Activated CD4-positive, alpha-beta memory T cell treated with anti-CD3 and anti-CD28 coated beads for 36 hours (primary cell): ENCODE measurements around the gene GPR153. TPM values are rescaled to one million over a fixed set of nuclear protein-coding genes. Genes with fewer than 3 reads are reported as not detected.
A peak's percentile ranks its signal among the peaks of the same experiment; 100 is the strongest.
"Not testable (repeated sequence)": the region's sequence is repeated elsewhere in the genome, so short reads cannot be mapped to it uniquely, and the experiment has no call there.

ENCODE experiments used
- CTCF ChIA-PET: fragments of 350-600 bp; sonication (Branson Sonifier 250); formaldehyde crosslinking; loops from one replicate; lab custom pipeline; 2021; ENCODE audit warnings: antibody characterized with exemption, inconsistent platforms; lab: Charles Lee
- POLR2A ChIA-PET: fragments of 350-600 bp; sonication (Branson Sonifier 250); formaldehyde crosslinking; loops from one replicate; lab custom pipeline; 2021; ENCODE audit warnings: antibody characterized with exemption; lab: Charles Lee
- DNase-seq: peaks from one replicate; pipeline ENCODE4 v3.0.0-alpha.2; 2020
- H3K27ac Mint-ChIP-seq: one replicate; pipeline ENCODE4 v1.8.0; 2021; ENCODE audit warnings: mixed read lengths
- H3K27me3 Mint-ChIP-seq: one replicate; pipeline ENCODE4 v1.8.0; 2021; ENCODE audit warnings: mixed read lengths
- H3K36me3 Mint-ChIP-seq: one replicate; pipeline ENCODE4 v1.8.0; 2021; ENCODE audit warnings: mixed read lengths
- H3K4me1 Mint-ChIP-seq: one replicate; pipeline ENCODE4 v1.8.0; 2021; ENCODE audit warnings: low read depth, mixed read lengths
- H3K4me3 Mint-ChIP-seq: one replicate; pipeline ENCODE4 v1.8.0; 2021; ENCODE audit warnings: mild to moderate bottlenecking, mixed read lengths
- H3K9me3 Mint-ChIP-seq: one replicate; pipeline ENCODE4 v1.8.0; 2021; ENCODE audit warnings: mixed read lengths
- intact Hi-C: fragments of 100-400 bp; cut with micrococcal nuclease; formaldehyde crosslinking; loops from one replicate; pipeline ENCODE4 v1.15.1; 2023
- total RNA-seq, 2 experiments: library from RNA; stranded (reverse); gene quantifications; one replicate each; pipeline ENCODE4 v1.2.3, GENCODE V29; 2021

The GPR153 gene
- under 1 TPM; 0.17 to 0.26 TPM for total RNA-seq

DNA sequence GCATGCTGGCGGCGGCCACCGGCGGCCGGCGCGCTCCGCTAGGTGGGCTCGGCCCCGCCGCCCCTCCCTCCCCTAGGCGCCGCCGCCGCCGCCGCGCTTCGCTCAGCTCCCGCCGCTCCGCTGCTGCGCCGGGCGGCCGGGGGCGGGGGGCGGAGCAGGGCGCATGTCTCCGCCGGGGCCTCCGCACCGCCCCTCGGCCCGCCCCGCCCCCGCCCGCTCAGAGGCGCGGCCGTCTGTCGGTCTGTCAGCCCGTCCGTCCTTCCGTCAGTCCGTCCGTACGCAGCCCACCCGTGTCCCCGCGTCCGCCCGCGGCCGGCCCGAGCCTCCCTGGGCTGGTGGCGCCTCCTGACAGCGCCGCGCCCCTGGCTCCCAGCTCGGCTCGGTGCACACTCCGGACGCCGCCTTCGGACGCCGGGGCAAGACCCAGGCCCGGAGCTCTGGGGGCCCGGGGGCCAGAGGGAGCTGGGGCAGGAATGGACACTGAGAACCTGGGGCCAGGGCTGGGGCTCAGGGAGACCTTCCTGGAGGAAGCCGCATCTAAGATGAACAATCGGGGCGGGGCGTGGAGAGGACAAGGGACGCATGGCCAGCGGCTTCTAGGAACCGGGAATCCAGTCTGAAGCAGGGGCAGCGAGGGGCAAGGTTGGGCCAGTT is at the start of gene GPR153:
Gene GPR153 (minus strand): TSS at position 138 of the 654 bp plus-strand sequence. CDS start 6,193 bp downstream, outside the sequence.
- Mint-ChIP-seq H3K4me3 (peak within 1 kb of the TSS; percentile 35), H3K9me3 (no peaks in the 10 kb centered on the region), H3K36me3 (no peaks in the 10 kb centered on the region), H3K27me3 (peaks cover 17% of the 10 kb centered on the region), H3K4me1 (peaks cover 6% of the 10 kb centered on the region), H3K27ac (no peak within 1 kb of the TSS)
- CTCF ChIA-PET, result interaction anchor here (0.6 to 1.3 kb wide), 2 partner anchors 15 to 23 kb away, joined by 3 read pairs; no protein-coding TSS in a partner anchor
- POLR2A ChIA-PET, result no interaction called here
- peak; percentile 47 for DNase-seq
- intact Hi-C loops, result no loop called here

- H3K4me1 Mint-ChIP-seq, result no peaks in the 10 kb centered on the region
- H3K9me3 Mint-ChIP-seq, result no peaks in the 10 kb centered on the region
- DNase-seq, result no peak
- no peaks in the 10 kb centered on the region for H3K27me3 Mint-ChIP-seq
- H3K27ac Mint-ChIP-seq, result no peak overlapping the region
- H3K4me3 Mint-ChIP-seq, result no peak overlapping the region
- POLR2A ChIA-PET, result no interaction called here
- CTCF ChIA-PET, result no interaction called here
- H3K36me3 Mint-ChIP-seq, result peaks cover 3% of the 10 kb centered on the region
- intact Hi-C loops, result no loop called here
These were observed 49.4 kb upstream of the GPR153 start for GRCh38 chr1:6310116-6310848.

DNA sequence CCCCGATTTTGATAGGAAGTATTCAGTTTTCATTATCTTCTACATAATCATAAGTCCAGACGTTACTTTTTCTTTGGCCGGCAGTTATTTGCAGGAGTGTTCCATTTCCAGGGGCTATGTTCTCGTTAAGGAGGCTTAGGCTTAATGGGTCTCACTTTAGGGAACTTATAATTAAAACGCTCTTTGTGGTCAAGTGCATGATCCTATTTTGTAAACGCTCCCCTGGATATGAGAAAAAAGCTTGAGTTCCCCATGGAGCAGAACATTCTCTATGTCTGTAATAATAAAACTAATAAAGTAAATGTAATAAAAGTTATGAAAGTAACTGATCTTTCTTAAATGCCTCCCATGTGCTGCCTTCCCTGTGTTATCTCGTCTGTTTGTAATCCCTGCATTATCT is 48.7 kb upstream of the GPR153 start:
- Mint-ChIP-seq H3K27ac (no peak overlapping the region), H3K4me3 (no peak overlapping the region), H3K27me3 (no peaks in the 10 kb centered on the region), H3K36me3 (peaks cover 3% of the 10 kb centered on the region), H3K4me1 (no peaks in the 10 kb centered on the region), H3K9me3 (no peaks in the 10 kb centered on the region)
- intact Hi-C loops, result no loop called here
- CTCF ChIA-PET, result no interaction called here
- DNase-seq, result no peak
- POLR2A ChIA-PET, result no interaction called here

GRCh38 chr1:6308449-6308848 is 47.6 kb upstream of the GPR153 start:
- Mint-ChIP-seq H3K4me1 (no peaks in the 10 kb centered on the region), H3K27me3 (no peaks in the 10 kb centered on the region), H3K27ac (no peak overlapping the region), H3K36me3 (peaks cover 3% of the 10 kb centered on the region), H3K9me3 (no peaks in the 10 kb centered on the region), H3K4me3 (no peak overlapping the region)
- CTCF ChIA-PET, result no interaction called here
- POLR2A ChIA-PET, result no interaction called here
- intact Hi-C loops, result no loop called here
- DNase-seq, result no peak

GRCh38 chr1:6307682-6308081 is 46.8 kb upstream of the GPR153 start:
- intact Hi-C loops, H3K27ac Mint-ChIP-seq: not testable (repeated sequence)

GRCh38 chr1:6307099-6307498 is 46.2 kb upstream of the GPR153 start:
- H3K4me3 Mint-ChIP-seq, result no peak overlapping the region
- no peak overlapping the region for H3K27ac Mint-ChIP-seq
- CTCF ChIA-PET, result no interaction called here
- DNase-seq, result no peak
- intact Hi-C loops, result no loop called here
- H3K36me3 Mint-ChIP-seq, result peaks cover 3% of the 10 kb centered on the region
- POLR2A ChIA-PET, result no interaction called here
- H3K9me3 Mint-ChIP-seq, result no peaks in the 10 kb centered on the region
- no peaks in the 10 kb centered on the region for H3K4me1 Mint-ChIP-seq
- H3K27me3 Mint-ChIP-seq, result no peaks in the 10 kb centered on the region

More at GRCh38 chr1:6307682-6308081, 46.8 kb upstream of the GPR153 start:
- H3K9me3 Mint-ChIP-seq, DNase-seq, H3K4me1 Mint-ChIP-seq, H3K27me3 Mint-ChIP-seq, POLR2A ChIA-PET, H3K36me3 Mint-ChIP-seq, H3K4me3 Mint-ChIP-seq, CTCF ChIA-PET: not testable (repeated sequence)

- POLR2A ChIA-PET, result no interaction called here
- no peak for DNase-seq
- Mint-ChIP-seq H3K36me3 (peaks cover 5% of the 10 kb centered on the region), H3K27ac (no peak overlapping the region), H3K4me3 (no peak overlapping the region), H3K4me1 (no peaks in the 10 kb centered on the region), H3K27me3 (no peaks in the 10 kb centered on the region), H3K9me3 (no peaks in the 10 kb centered on the region)
- intact Hi-C loops, result no loop called here
- CTCF ChIA-PET, result no interaction called here
These were observed 42.6 kb upstream of the GPR153 start for GRCh38 chr1:6303397-6304012.

DNA sequence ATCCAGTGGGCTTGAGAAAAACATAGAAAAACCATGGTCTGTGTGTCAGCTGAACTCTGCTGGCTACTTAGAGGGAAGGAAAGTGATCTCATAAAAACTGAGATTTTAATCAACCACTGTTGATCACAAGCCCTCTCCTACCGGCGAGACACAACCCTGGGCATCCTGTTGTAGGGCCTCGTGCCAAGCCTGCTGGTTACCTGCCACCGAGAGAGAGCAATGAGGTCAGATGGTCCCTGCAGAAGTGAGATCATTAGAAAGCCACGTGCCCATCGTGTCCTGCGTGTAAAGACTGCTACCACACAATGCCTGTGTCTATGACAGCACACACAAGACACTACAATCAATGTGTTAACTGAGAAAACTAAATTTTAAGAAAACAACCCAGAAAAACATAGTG is 41.7 kb upstream of the GPR153 start:
- H3K9me3 Mint-ChIP-seq, result no peaks in the 10 kb centered on the region

GRCh38 chr1:6301526-6301925 is 40.6 kb upstream of the GPR153 start:
- Mint-ChIP-seq H3K4me3 (no peak overlapping the region), H3K27me3 (no peaks in the 10 kb centered on the region), H3K27ac (no peak overlapping the region), H3K4me1 (no peaks in the 10 kb centered on the region), H3K36me3 (peaks cover 5% of the 10 kb centered on the region), H3K9me3 (no peaks in the 10 kb centered on the region)
- intact Hi-C loops, result no loop called here
- ChIA-PET POLR2A (no interaction called here), CTCF (no interaction called here)
- DNase-seq, result no peak

More for the DNA sequence above, 41.7 kb upstream of the GPR153 start:
- ChIA-PET POLR2A (no interaction called here), CTCF (no interaction called here)
- no peak overlapping the region for H3K27ac Mint-ChIP-seq
- H3K36me3 Mint-ChIP-seq, result peaks cover 5% of the 10 kb centered on the region
- DNase-seq, result no peak
- H3K4me3 Mint-ChIP-seq, result no peak overlapping the region
- no peaks in the 10 kb centered on the region for H3K27me3 Mint-ChIP-seq
- H3K4me1 Mint-ChIP-seq, result no peaks in the 10 kb centered on the region
- intact Hi-C loops, result no loop called here

DNA sequence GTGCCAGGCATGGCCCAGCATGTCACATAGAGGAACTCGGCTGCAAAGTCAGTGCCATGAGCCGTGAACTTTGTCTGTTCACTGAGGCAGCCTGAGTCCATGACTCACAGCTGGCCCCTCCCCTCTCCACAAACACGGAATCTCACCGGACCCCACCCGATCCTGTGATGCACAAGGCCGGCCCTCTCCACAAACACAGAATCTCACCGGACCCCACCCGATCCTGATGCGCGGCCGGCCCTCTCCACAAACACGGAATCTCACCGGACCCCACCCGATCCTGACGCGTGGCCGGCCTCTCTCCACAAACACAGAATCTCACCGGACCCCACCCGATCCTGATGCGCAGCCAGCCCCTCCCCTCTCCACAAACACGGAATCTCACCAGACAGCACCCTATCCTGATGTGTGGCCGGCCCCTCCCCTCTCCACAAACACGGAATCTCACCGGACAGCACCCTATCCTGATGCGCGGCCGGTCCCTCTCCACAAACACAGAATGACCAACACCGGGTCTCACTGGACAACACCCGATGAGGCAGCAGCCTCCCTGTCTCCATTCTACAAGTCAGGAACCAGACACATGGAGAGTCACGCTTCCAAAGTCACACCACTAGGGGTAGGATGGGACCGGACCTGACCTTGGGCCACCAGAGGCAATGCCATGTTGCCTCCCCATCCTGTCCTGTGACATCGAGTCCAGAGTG is 39.6 kb upstream of the GPR153 start:
- Mint-ChIP-seq H3K9me3 (no peaks in the 10 kb centered on the region), H3K36me3 (peaks cover 2% of the 10 kb centered on the region), H3K4me3 (no peak overlapping the region), H3K27me3 (no peaks in the 10 kb centered on the region), H3K4me1 (no peaks in the 10 kb centered on the region), H3K27ac (no peak overlapping the region)
- POLR2A ChIA-PET, result no interaction called here
- CTCF ChIA-PET, result no interaction called here
- intact Hi-C loops, result no loop called here
- DNase-seq, result no peak

DNA sequence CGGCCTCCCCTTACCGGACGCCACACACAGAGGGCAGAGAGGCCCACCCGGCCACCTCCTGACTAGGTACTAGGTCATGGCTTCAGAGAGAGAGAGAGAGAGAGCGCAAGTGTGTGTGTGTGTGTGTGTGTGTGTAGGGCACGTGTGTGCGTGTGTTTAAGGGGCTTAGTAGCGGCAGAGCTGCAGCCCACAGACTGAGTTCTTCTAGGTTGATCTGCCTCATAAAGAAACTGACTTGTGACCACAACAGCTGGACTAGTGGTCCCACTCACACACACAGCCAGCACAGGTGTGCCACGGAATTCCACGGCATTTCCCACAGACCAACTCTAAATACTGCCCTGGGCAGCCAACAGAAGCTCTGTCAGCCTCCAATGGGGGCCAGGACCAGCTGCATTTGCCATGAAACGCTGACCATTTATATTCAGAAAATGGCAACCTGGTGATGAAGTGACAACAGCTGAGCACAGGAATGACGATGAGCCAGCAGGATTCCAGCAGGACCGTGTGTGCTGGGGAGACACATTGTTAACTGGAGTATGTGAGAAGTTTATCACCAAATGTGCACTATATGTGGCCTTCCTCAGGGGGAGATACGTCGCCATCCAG is 38.8 kb upstream of the GPR153 start:
- no peaks in the 10 kb centered on the region for H3K27me3 Mint-ChIP-seq
- H3K27ac Mint-ChIP-seq, result no peak overlapping the region
- no peaks in the 10 kb centered on the region for H3K9me3 Mint-ChIP-seq
- H3K4me1 Mint-ChIP-seq, result no peaks in the 10 kb centered on the region
- no peak for DNase-seq
- ChIA-PET CTCF (no interaction called here), POLR2A (no interaction called here)
- intact Hi-C loops, result no loop called here
- H3K4me3 Mint-ChIP-seq, result no peak overlapping the region
- peaks cover 4% of the 10 kb centered on the region for H3K36me3 Mint-ChIP-seq

DNA sequence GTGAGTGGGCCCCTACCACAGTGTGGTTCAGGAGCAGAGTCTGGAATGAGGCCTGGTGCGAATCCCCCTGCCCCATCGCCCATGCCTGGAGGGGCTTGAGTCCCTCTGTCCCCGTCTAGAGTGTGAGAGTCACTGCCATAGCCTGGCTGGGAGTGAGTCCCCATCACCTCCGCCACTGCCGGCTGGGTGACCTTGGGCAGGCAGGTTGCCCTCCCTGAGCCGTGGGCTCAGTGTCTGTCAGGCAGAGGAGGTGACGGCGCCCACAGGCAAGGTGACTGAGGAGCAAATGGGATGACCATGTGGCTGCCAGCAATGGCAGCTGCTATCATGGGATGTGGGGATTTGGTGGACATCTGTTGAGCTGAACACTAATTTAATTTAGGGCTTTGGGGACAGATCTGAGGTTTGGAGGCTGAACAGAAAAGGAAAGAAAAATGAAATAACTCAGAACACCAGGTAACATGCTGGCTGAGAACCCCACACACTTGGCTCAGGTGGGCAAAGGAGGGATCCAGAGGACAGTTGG is 38.1 kb upstream of the GPR153 start:
- Mint-ChIP-seq H3K9me3 (no peaks in the 10 kb centered on the region), H3K36me3 (peaks cover 5% of the 10 kb centered on the region), H3K4me3 (no peak overlapping the region), H3K27me3 (no peaks in the 10 kb centered on the region), H3K27ac (no peak overlapping the region), H3K4me1 (no peaks in the 10 kb centered on the region)
- intact Hi-C loops, result no loop called here
- CTCF ChIA-PET, result no interaction called here
- POLR2A ChIA-PET, result no interaction called here
- no peak for DNase-seq
